Neural crest cell (in vitro differentiated cells): ENCODE data around the gene GPR62. TPM values are rescaled to one million over a fixed set of nuclear protein-coding genes. Genes with fewer than 3 reads are reported as not detected.
A peak's percentile ranks its signal among the peaks of the same experiment; 100 is the strongest.

Experiments used
- DNase-seq: peaks from one replicate; pipeline ENCODE4 v3.0.0; 2021; ENCODE audit warnings: low read depth, mixed read lengths, low spot score
- H3K27ac Mint-ChIP-seq: one replicate; pipeline ENCODE4 v1.8.0; 2021; ENCODE audit warnings: mild to moderate bottlenecking, mixed read lengths; ENCODE audit not compliant: unreplicated experiment
- H3K27me3 Mint-ChIP-seq: 2 replicates; pipeline ENCODE4 v1.8.0; 2021; ENCODE audit warnings: low read depth, mild to moderate bottlenecking, mixed read lengths
- H3K36me3 Mint-ChIP-seq: 2 replicates; pipeline ENCODE4 v1.8.0; 2021; ENCODE audit warnings: low read depth, mild to moderate bottlenecking, mixed read lengths
- H3K4me1 Mint-ChIP-seq: 2 replicates; pipeline ENCODE4 v1.8.0; 2021; ENCODE audit warnings: mixed read lengths
- H3K4me3 Mint-ChIP-seq: one replicate; pipeline ENCODE4 v1.8.0; 2021; ENCODE audit warnings: mild to moderate bottlenecking, mixed read lengths
- H3K9me3 Mint-ChIP-seq: 2 replicates; pipeline ENCODE4 v1.8.0; 2021; ENCODE audit warnings: mixed read lengths
- total RNA-seq: library from RNA; stranded (reverse); gene quantifications from 2 replicates; pipeline ENCODE4 v1.2.1, GENCODE V29; 2021
- TF ChIP-seq, protein P1 (sequence below): fragments of 200-600 bp; sonication (generic); conservative IDR thresholded peaks from 2 replicates; pipeline ENCODE4 v1.5.0; 2021; ENCODE audit warnings: antibody characterized with exemption, mild to moderate bottlenecking

The GPR62 gene
- total RNA-seq, 1 donor from 2014 or later, result 0.23 TPM

- Mint-ChIP-seq H3K9me3 (no peaks in the 10 kb centered on the region), H3K36me3 (no peaks in the 10 kb centered on the region), H3K4me3 (peak overlapping the region; percentile 95), H3K27ac (peak overlapping the region; percentile 98), H3K4me1 (peaks cover 58% of the 10 kb centered on the region), H3K27me3 (no peaks in the 10 kb centered on the region)
- TF ChIP-seq, protein P1, sequence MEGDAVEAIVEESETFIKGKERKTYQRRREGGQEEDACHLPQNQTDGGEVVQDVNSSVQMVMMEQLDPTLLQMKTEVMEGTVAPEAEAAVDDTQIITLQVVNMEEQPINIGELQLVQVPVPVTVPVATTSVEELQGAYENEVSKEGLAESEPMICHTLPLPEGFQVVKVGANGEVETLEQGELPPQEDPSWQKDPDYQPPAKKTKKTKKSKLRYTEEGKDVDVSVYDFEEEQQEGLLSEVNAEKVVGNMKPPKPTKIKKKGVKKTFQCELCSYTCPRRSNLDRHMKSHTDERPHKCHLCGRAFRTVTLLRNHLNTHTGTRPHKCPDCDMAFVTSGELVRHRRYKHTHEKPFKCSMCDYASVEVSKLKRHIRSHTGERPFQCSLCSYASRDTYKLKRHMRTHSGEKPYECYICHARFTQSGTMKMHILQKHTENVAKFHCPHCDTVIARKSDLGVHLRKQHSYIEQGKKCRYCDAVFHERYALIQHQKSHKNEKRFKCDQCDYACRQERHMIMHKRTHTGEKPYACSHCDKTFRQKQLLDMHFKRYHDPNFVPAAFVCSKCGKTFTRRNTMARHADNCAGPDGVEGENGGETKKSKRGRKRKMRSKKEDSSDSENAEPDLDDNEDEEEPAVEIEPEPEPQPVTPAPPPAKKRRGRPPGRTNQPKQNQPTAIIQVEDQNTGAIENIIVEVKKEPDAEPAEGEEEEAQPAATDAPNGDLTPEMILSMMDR, result no peak
- no peak for DNase-seq
These were observed 11.3 kb downstream of the GPR62 start for GRCh38 chr3:51966486-51966885.

- Mint-ChIP-seq H3K4me1 (peaks cover 53% of the 10 kb centered on the region), H3K9me3 (no peaks in the 10 kb centered on the region), H3K36me3 (no peaks in the 10 kb centered on the region), H3K27me3 (no peaks in the 10 kb centered on the region), H3K27ac (peak overlapping the region; percentile 98), H3K4me3 (peak overlapping the region; percentile 95)
- TF ChIP-seq, protein P1, result no peak
- no peak for DNase-seq
These were observed 11.8 kb downstream of the GPR62 start for GRCh38 chr3:51966922-51967383.

- no peaks in the 10 kb centered on the region for H3K9me3 Mint-ChIP-seq
- peak; percentile 62 for DNase-seq
- H3K27ac Mint-ChIP-seq, result peak within 1 kb of the TSS; percentile 98
- H3K4me3 Mint-ChIP-seq, result peak within 1 kb of the TSS; percentile 95
- no peaks in the 10 kb centered on the region for H3K36me3 Mint-ChIP-seq
- no peaks in the 10 kb centered on the region for H3K27me3 Mint-ChIP-seq
- TF ChIP-seq, protein P1, result no peak
- peaks cover 51% of the 10 kb centered on the region for H3K4me1 Mint-ChIP-seq
These were observed 12.4 kb downstream of the GPR62 start, which contains the start of gene PCBP4 for GRCh38 chr3:51967384-51968169. PCBP4 (minus strand) TSS chr3:51967454; CDS start chr3:51961240, 6,214 bp downstream.

- no peaks in the 10 kb centered on the region for H3K9me3 Mint-ChIP-seq
- no peaks in the 10 kb centered on the region for H3K36me3 Mint-ChIP-seq
- peaks cover 47% of the 10 kb centered on the region for H3K4me1 Mint-ChIP-seq
- peak overlapping the region; percentile 93 for H3K4me3 Mint-ChIP-seq
- H3K27me3 Mint-ChIP-seq, result no peaks in the 10 kb centered on the region
- peak; percentile 57 for DNase-seq
- TF ChIP-seq, protein P1, result no peak
- H3K27ac Mint-ChIP-seq, result peak overlapping the region; percentile 98
These were observed 13.1 kb downstream of the GPR62 start for GRCh38 chr3:51968170-51968775.

GRCh38 chr3:51968883-51969678, 13.9 kb downstream of the GPR62 start:
- no peaks in the 10 kb centered on the region for H3K9me3 Mint-ChIP-seq
- no peaks in the 10 kb centered on the region for H3K36me3 Mint-ChIP-seq
- peak overlapping the region; percentile 93 for H3K4me3 Mint-ChIP-seq
- peak overlapping the region; percentile 98 for H3K27ac Mint-ChIP-seq
- no peak for DNase-seq
- TF ChIP-seq, protein P1, result no peak
- H3K4me1 Mint-ChIP-seq, result peaks cover 48% of the 10 kb centered on the region
- H3K27me3 Mint-ChIP-seq, result no peaks in the 10 kb centered on the region
